HepG2 (cell line): Measurements from ENCODE around the gene PGM5.

Experiments used
- CC2D1A ChIP-seq: sonication (generic); formaldehyde crosslinking; IDR thresholded peaks from 2 replicates; pipeline ENCODE4 v1.8.1; 2023; ENCODE audit warnings: mild to moderate bottlenecking, missing genetic modification reagents
- SMC3 ChIP-seq: IDR thresholded peaks from 2 replicates; pipeline ENCODE4 v1.6.1; 2011; ENCODE audit warnings: low read length, improper control_type of control experiment
- TF ChIP-seq, protein P1 (sequence below): sonication (generic); formaldehyde crosslinking; IDR thresholded peaks from 2 replicates; pipeline ENCODE4 v1.4.0; 2020; ENCODE audit warnings: missing genetic modification reagents
- TF ChIP-seq, protein P2 (sequence below): sonication (generic); formaldehyde crosslinking; IDR thresholded peaks from 2 replicates; pipeline ENCODE4 v1.4.0; 2020; ENCODE audit warnings: mild to moderate bottlenecking, missing genetic modification reagents
- TF ChIP-seq, protein P3 (sequence below): sonication (generic); formaldehyde crosslinking; IDR thresholded peaks from 2 replicates; pipeline ENCODE4 v1.8.0; 2022; ENCODE audit warnings: missing genetic modification reagents, mild to moderate bottlenecking, borderline replicate concordance

DNA sequence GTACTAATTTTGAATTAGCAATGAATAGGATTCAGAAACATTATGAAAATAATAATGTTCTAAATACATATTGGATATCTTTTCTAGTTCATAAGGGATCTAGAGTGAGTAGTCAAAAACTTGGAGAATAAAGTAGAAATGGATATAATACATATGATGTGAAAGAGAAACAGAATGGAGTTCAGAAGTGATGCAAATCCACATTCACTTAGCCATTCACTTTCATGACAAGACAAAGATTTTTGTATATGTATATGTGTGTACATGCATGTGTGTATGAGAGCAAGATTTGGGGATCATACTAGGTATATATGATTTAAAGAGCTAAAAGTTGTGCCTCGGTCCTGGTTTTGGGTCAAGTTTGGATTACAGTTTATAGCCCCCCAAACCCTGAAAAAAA lies 150.1 kb downstream of the PGM5 start:
- TF ChIP-seq, protein P1, sequence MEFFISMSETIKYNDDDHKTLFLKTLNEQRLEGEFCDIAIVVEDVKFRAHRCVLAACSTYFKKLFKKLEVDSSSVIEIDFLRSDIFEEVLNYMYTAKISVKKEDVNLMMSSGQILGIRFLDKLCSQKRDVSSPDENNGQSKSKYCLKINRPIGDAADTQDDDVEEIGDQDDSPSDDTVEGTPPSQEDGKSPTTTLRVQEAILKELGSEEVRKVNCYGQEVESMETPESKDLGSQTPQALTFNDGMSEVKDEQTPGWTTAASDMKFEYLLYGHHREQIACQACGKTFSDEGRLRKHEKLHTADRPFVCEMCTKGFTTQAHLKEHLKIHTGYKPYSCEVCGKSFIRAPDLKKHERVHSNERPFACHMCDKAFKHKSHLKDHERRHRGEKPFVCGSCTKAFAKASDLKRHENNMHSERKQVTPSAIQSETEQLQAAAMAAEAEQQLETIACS (CRISPR knock-in tag), result no peak
- TF ChIP-seq SMC3 (no peak), CC2D1A (no peak)
- TF ChIP-seq, protein P2, sequence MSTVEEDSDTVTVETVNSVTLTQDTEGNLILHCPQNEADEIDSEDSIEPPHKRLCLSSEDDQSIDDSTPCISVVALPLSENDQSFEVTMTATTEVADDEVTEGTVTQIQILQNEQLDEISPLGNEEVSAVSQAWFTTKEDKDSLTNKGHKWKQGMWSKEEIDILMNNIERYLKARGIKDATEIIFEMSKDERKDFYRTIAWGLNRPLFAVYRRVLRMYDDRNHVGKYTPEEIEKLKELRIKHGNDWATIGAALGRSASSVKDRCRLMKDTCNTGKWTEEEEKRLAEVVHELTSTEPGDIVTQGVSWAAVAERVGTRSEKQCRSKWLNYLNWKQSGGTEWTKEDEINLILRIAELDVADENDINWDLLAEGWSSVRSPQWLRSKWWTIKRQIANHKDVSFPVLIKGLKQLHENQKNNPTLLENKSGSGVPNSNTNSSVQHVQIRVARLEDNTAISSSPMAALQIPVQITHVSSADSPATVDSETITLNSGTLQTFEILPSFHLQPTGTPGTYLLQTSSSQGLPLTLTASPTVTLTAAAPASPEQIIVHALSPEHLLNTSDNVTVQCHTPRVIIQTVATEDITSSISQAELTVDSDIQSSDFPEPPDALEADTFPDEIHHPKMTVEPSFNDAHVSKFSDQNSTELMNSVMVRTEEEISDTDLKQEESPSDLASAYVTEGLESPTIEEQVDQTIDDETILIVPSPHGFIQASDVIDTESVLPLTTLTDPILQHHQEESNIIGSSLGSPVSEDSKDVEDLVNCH, result no peak
- TF ChIP-seq, protein P3, sequence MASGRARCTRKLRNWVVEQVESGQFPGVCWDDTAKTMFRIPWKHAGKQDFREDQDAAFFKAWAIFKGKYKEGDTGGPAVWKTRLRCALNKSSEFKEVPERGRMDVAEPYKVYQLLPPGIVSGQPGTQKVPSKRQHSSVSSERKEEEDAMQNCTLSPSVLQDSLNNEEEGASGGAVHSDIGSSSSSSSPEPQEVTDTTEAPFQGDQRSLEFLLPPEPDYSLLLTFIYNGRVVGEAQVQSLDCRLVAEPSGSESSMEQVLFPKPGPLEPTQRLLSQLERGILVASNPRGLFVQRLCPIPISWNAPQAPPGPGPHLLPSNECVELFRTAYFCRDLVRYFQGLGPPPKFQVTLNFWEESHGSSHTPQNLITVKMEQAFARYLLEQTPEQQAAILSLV, result no peak
